OCI-M1 (cell line): Measurements from ENCODE around the gene KRT83.
"Not testable (repeated sequence)": the region's sequence is repeated elsewhere in the genome, so short reads cannot be mapped to it uniquely, and the experiment has no call there.

Experiments
- DNase-seq: peaks from one replicate; lab custom pipeline; 2025; lab: John Stamatoyannopoulos, UW

Gene KRT83

DNA sequence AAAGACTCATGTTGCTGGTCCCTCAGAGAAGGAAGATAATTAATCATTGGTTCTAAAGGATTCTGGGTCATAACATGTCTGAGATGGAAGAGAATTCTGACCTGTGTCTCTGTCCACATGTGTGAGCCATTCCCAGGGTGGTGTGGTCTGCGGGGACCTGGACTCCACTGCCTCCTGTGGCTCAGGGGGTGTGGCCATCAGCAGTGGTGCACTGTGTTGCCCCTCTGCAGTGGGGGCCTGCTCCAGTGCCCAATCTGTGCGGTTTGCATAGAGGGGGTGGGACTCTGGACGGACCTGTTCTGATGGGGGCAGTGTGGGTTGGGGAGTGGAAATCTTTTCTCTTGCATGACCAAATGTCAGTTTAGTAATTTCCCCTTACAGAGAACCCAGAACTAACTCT lies 32.6 kb upstream of the KRT83 start:
- no peak for DNase-seq

DNA sequence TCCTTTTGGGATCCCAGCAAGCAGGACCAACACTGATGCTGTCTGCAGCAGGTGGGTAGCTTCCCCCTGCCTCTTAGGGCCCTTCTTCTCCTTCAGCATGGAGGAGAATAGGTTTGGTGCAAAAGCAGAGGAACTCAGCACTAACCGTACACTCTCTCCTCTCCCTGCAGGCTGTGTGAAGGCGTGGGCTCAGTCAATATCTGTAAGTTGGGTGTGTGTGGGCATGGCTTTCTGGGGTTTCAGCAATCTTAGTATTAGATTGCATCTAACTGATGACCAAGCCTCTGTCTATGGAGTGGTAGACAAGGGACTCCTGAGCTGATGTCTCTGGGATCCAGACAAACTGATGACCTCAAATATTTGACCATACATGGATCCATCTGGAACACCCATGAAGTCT lies 31.8 kb upstream of the KRT83 start:
- DNase-seq, result no peak

DNA sequence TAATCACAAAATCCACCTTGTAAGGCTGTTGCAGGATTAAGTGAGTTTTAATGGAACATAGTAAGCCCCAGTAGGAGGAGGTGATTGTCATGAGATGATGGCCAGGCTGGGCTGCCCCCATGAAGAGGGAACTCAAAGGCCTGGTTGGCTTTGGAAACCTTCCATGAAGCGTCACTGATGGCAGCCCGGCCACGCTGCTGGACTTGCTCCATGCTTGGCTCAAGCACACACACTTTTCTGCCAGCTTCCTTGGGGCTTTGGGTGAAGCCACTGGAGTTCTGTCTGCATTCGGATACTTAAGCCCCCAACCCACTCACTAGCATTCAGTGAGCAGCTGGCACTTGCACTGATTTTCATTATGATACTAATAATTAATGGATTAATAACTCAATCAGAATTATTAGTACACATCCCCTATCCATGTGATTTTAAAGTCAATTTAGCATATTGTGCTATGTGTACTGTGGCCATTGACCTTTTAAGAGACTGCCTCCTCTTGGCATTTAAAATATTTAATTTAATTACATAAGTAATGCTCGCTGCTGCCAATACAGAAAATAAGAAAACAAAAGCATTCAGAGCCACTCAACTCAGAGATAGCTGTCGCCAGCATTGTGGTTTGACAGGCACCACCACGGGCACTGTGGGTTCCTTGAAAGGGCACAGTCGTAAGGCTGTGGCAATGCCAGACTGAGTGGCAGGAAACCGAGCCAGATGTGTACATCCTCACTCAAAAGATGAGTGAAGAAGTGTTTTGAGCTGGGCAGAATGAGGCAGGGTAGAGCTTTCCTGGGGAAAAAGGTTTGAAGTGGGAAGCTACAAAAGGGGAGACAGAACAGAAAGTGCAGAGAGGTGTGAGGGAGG lies 30.2 kb upstream of the KRT83 start:
- DNase-seq, result no peak

DNA sequence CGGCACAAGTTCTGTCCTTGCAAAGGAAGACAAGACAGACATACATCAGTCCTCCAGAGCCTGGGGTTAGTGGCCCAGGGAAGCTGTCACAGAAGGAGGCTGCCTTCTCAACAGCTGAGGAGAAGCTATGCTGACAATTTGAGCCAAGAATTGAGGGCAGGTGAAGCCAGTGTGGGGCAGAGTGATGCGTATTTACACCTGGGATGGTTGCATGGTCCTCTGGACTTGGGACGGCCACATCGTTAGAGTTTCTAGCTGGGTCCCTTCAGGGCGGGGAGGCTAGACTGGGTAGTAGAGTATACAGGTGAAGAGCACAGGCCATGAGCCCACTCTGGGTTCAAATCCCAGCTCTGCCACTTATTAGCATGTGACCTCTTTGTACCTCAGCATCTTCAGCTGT lies 29.6 kb upstream of the KRT83 start:
- DNase-seq, result no peak

DNA sequence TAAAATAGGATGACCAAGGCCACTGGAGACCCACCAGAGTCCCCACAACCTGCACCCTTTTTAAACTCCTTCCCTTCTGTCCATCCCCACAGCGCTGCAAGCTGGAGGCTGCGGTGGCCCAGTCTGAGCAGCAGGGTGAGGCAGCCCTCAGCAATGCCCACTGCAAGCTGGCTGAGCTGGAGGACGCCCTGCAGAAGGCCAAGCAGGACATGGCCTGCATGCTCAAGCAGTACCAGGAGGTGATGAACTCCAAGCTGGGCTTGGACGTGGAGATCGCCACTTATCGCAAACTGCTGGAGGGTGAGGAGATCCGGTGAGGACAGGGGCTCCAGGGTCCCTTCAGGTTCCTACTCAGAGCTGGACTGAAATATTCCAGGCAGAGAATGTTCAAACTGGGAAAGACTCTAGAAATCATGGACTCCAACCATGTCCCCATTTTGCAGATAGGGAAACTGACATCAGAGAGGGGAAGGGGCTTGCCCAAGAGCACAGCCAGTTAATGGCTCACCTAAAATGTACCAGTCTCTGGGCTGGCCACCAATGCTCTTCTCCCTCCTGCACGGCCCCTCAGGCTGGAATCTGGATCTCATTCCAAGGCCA lies 28.9 kb upstream of the KRT83 start:
- DNase-seq, result no peak

DNA sequence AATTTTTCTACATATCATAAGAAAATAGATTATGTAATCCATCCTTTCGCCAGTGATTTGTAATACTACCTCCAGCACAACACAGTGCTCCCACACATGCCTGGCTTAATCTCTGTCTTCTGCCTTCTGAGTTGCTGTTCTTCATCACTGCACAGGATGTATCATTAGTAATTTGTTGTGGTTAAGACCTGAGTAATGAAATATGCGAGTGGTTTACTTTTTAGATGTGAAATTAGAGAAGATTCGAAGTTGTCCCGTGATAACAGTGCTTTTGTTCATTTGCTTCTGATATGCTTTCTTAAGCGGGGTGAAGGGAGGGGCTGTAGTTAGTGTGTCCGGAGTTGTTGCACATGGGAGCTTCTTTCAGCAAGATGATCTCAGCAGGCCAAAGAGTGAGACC lies 28.0 kb upstream of the KRT83 start:
- no peak for DNase-seq

DNA sequence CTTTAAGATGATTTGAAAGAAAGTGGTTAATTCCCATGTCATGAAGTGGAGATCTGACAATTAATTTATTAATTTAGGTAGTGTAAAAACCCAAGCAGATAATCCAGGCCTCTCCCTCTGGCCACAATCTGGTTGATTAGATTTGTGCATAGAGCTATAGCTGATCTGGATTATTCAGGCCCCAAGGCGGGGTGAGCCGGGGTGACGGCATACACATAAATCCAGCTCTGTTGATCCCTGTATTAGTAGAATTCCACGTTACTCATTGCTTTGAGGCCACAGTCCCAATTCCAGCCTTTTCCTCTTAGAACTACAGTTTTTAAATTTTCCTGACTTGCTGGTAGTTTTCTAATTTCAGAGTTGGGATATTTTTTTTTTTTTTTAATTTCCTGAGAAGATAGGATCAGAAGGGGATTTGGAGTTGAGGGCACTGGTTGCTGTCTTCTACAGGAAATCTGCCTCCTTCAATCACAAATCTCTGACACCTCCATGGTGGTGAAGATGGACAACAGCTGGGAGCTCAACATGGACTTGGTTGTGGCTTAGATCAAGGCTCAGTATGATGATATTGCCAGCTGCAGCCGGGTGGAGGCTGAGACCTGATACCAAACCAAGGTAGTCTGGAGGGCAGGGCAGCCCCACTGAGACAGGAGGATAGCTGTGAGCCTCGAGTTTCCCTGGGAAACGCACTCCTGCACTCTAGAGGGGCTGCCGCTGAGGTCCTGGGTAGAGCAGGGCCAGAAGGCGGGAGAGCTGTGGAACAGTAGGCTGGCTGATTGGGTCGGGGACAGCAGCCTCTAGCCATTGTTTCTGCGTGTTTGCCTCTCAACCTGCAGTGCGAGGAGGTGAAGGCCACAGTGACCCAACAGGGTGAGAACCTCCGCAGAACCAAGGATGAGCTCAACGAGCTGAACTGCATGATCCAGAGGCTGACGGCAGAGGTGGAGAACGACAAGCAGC lies 26.6 kb upstream of the KRT83 start:
- DNase-seq, result no peak

DNA sequence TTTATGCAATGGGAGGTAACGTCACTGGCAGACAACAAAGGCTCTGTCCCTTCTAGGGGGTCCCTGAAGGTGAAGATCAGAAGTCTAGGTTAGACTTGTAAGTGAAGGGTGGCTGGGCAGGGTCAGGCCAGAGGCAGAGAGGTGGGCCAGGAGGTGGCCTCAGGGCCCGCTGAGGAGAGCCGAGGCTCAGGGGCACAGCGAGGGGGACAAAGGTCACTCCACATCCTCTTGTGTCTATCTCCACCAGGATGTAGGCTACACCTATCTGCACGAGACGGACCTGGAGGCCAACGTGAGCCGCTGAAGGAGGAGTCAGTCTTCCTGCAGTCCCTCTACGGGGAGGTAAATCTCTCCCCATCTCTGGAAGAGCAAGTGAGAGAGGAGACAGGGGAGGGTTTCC lies 25.8 kb upstream of the KRT83 start:
- DNase-seq, result no peak

DNA sequence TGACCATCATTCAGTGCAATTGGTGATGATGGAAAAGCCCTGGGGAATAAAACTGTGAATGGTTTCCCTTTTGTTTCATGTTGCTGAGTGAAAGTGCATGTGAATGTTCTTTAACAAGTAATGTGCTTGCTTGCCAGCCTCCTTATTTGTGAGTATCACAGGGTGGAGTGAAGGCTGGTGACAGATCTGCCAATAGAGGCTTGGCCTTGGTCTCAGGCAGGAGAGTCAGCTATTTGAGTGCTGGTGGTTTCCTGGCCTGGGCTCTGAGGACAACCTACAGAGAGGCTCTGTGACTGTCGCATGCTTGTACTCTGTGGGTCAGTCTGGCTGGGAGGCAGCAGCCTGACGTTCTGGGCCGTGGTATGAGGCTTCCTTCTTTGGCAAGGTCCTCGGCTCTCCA lies 25.4 kb upstream of the KRT83 start:
- no peak for DNase-seq

DNA sequence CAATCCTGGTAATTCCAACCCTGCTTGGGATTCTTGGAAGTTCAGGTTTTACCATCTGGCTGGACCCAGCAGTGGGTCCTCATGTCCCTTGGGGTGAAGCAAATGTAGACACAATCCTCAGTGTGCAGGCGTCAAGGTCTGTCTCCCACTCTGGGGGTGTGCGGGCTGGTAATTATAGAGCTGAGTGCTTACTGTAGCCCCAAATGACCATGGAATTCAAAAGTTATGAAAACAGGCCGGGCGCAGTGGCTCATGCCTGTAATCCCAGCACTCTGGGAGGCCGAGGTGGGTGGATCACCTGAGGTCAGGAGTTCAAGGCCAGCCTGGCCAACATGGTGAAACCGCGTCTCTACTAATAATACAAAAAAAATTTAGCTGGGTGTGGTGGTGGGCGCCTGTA lies 23.8 kb upstream of the KRT83 start:
- DNase-seq, result not testable (repeated sequence)

DNA sequence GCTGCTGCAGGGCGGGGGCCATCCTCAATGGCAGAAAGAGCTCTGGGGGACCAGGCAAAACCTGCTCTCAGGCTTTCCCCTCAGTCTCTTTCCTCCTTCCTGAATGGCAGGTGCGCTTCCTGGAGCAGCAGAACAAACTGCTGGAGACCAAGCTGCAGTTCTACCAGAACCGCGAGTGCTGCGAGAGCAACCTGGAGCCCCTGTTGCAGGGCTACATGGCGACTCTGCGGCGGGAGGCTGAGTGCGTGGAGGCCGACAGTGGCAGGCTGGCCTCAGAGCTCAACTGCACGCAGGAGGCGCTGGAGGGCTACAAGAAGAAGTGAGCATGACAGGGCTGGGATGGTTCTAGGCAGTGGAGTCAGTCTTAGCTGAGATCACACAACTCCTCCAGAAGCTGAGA lies 22.9 kb upstream of the KRT83 start:
- DNase-seq, result peak; percentile 8

DNA sequence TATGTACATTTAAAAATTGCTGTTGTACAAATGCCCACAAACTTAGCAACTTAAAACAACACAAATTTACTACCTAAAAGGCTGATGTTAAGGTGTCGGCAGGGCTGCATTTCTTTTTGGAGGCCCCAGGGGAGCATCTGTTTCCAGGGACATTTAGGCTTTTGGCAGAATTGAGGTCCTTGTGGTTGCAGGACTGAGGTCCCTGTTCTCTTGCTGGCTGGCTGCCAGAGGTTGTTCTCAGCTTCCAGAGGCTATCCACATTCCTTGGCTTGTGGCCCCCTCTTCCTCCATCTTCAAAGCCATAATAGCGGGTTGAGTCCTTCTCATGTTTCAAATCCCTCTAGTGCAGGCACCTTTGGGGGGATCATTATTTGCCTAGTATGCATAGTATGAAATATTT lies 22.4 kb upstream of the KRT83 start:
- DNase-seq, result no peak

DNA sequence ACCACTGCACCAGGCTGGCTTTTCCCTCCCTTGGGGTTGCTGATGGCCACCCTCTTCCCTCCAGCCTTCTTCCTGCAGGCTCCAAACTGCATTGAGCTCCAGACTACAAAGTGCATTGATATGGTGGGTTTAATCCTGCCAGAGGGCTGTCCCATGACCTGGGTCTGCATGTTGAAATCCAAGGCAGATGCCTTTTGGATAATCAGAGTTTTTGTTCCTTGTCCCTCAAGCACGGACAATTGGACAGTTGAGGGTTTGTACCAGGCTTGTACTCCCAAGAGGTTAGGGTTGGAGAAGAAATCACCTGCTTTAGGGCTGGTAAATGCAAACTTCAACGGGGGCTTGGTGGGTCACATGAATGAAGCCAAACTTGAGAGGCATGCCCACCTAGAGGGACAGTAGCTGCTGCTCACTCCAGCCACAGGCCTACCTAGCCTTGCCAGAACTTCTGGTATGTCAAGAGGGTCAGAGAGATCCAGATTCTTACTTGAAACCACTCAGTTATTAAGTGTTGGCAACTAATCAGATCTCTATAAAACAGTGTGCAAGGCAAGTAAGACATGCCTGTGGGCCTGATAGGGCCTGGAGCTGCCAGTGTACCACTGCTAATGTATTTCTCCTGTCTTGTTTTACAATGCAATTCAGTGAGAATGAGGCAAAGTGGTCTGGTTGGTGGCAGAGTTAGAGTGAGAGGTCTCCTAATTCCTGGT lies 21.7 kb upstream of the KRT83 start:
- no peak for DNase-seq

DNA sequence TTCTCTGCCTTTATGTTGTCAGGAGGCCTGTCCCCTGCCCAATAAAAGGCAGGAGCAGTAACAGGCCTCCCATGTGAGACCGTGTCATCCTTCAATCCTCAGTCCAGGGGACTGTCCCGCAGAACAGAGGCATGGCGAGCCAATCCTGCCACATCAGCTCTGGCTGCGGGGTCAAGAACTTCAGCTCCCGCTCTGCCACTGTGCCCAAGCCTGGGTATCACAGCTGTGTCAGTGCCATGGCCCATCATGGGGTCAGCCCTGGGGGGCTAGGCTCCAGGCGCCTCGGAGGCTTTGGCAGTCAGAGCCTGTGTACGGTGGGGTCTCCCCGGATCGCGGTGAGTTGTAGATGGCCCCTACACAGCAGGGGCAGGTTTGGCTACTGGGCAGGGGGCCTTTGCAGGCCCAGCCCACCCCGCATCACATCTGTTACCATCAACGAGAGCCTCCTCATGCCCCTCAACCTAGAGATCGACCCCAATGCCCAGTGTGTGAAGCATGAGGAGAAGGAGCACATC lies 19.9 kb upstream of the KRT83 start:
- no peak for DNase-seq

DNA sequence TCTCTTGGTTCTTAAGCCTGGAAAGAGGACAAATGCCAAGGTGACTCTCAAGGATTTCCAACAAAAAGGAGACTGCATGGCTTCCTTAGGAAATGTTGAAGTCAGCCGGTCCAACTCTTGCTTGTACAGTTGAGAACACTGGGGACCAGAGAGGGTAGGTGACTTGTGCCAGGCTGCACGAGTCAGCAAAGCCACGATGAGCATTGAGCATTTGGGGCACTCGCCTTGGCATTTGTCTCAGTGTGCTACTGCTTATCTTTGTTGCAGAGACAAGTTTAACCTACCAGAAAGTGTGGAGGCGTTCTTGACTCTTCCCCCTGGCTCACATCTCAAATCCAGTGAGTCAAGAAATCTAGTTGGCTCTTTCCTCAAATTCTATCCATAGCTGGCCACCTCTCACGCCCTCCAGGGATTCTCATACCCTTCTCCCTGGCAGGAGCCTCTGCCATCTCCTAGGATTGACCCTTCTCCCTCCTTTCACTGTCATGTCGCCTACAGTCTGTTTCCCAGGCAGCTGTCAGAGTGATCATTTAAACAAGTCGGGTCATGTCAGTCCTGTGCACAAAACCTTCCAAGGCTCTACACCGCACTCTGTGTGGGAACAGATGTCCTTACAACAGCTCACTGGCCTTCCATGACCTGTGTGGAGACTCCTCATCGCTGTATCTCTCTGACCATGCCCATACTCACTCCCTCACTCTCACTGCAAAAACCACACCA lies 17.2 kb upstream of the KRT83 start:
- no peak for DNase-seq

DNA sequence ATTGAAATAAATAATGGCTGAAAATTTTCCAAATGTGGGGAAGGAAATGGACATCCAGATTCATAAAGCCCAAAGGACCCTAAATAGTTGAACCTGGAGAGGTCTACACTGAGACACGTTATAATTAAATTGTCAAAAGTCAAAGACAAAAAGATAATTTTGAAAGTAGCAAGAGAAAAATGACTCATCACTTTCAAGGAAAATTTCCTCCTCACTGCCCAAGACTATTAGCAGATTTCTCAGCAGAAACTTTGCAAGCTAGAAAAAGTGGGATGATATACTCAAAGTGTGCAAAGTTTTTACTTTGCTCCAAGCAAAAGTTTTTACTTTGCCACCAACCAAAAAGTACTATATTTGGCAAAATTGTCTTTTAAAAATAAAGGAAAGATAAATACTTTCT lies 15.9 kb upstream of the KRT83 start:
- peak; percentile 6 for DNase-seq

DNA sequence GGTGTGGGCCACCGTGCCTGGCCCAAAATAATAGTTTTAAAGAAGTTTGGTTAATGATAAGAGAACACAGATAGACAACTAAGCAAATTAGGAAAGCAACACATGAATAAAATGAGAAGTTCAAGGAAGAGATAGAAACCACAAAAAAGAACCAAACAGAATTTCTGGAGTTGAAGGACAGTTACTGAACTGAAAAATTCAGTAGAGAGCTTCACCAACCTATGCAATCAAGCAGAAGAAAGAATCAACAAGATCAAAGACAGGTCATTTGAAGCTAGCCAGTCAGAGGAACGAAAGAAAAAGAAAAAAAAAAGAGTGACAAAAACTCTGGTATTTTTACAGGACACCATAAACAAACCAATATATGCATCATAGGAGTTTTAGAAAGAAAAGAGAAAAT lies 15.4 kb upstream of the KRT83 start:
- no peak for DNase-seq

DNA sequence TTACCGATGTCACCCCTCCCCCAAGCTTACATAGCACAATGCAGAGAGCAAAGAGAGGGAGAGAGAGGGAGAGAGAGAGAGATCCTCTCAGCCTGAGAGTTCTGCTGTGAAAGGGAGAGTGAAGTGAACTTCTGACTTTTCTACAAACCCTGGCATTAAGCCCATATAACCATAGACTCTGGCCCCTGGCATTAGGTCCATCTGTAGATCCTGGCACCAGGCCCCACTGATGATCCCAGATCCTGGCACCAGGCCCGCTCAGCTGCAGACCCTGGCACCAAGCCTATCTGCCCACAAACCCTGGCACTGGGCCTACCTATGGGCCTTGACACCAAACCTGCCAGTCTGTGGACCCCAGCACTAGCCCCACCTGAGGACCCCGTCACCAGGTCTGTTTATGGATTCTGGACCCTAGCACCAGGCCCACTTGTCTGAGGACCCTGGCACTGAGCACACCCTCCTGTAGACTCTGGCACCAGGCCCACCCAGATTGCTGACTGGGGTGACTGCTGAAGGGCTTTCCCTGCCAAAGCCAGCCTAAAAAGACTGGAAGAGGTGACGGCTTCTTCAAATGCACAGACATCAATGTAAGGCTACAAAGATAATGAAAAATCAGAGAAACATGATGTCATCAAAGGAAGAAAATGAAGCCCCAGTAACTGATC lies 14.5 kb upstream of the KRT83 start:
- no peak for DNase-seq

DNA sequence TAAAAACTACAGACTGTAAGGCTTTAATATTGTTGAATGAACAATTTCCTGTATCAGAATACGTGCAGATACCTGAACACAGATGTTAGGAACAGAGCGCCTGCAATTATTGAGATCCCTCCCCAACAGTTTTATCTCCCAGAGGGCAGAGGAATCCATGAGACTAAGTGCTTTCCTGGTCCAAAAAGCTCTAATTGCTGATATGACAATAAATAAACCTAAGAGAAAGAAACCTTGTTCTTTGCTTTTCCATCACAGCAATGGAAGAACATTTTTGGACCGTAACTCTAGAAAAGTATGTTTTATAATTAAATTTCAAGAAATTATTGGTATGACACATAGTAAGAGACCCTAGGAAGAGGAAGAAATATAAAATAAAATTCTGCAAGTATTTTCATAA lies 13.0 kb upstream of the KRT83 start:
- DNase-seq, result no peak

DNA sequence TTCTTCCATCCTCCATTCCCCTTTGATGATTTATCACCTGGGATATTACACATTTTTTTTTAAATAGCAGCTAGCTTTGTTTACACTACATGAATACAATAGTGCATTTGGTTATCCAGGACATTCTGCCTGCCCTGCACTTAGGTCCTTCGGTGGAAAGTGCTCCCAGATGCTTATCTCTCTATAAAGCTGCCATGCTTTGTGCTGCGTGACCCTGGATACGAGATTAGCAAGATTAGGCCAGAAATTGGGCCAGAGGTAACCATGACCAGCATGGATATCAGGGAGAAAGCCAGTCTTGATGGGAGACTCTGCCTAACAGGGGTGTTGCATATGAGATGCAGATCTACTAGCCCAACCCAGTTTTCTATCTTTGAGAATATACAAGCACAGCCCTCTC lies 12.1 kb upstream of the KRT83 start:
- no peak for DNase-seq

DNA sequence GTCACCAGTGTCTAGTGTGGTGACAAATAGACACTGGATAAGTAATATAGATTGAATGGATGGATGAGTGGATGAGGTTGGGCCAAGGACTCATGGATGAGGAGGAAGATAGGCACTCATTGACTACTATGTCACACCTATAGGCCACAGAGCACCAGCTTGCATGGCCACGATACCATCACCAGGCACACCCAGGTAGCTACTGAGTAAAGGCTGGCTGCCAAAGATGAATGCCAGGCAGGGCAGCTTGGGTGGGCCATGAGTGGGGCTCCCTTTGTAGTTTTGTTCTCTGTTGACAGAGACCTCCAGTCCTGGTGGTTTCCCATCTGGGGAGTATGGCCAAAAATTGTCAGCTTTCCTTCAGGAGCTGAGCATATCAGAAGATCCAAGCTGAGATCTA lies 11.2 kb upstream of the KRT83 start:
- no peak for DNase-seq
